ENCODE measurements around the gene PRKCD. TPM values are rescaled to one million over a fixed set of nuclear protein-coding genes. Genes with fewer than 3 reads are reported as not detected.
A peak's percentile ranks its signal among the peaks of the same experiment; 100 is the strongest.

PRKCD gene
- total RNA-seq, 2 donors from 2014 or later, result 11.1 to 14.8 TPM

GRCh38 chr3:53217175-53217574 lies 56.2 kb downstream of the PRKCD start:
- H3K36me3 ChIP-seq, result no peaks in the 10 kb centered on the region
- H3K27me3 ChIP-seq, result no peaks in the 10 kb centered on the region
- H3K4me1 ChIP-seq, result no peaks in the 10 kb centered on the region
- no peak for TF ChIP-seq CTCF (IDR thresholded peaks at IDR 0.05)
- H3K27ac ChIP-seq, result no peak overlapping the region
- no peaks in the 10 kb centered on the region for H3K9me3 ChIP-seq
- H3K4me3 ChIP-seq, result no peak overlapping the region
- no peak for DNase-seq (ENCODE audit: low spot score)

- H3K4me1 ChIP-seq, result no peaks in the 10 kb centered on the region
- no peaks in the 10 kb centered on the region for H3K36me3 ChIP-seq
- no peak for DNase-seq (ENCODE audit: low spot score)
- TF ChIP-seq CTCF (IDR thresholded peaks at IDR 0.05), result no peak
- no peaks in the 10 kb centered on the region for H3K9me3 ChIP-seq
- H3K27me3 ChIP-seq, result no peaks in the 10 kb centered on the region
- no peak overlapping the region for H3K4me3 ChIP-seq
- H3K27ac ChIP-seq, result no peak overlapping the region
These were observed 57.1 kb downstream of the PRKCD start for GRCh38 chr3:53218131-53218530.

- peak; percentile 86 to 92 for TF ChIP-seq CTCF (IDR thresholded peaks at IDR 0.05)
- no peaks in the 10 kb centered on the region for H3K4me1 ChIP-seq
- peak; percentile 85 for DNase-seq (ENCODE audit: low spot score)
- no peaks in the 10 kb centered on the region for H3K9me3 ChIP-seq
- H3K27me3 ChIP-seq, result no peaks in the 10 kb centered on the region
- no peak overlapping the region for H3K27ac ChIP-seq
- no peak overlapping the region for H3K4me3 ChIP-seq
- H3K36me3 ChIP-seq, result peaks cover 14% of the 10 kb centered on the region
These were observed 59.0 kb downstream of the PRKCD start for GRCh38 chr3:53219895-53220483.

- no peaks in the 10 kb centered on the region for H3K9me3 ChIP-seq
- H3K4me3 ChIP-seq, result no peak overlapping the region
- H3K27ac ChIP-seq, result no peak overlapping the region
- no peaks in the 10 kb centered on the region for H3K27me3 ChIP-seq
- H3K4me1 ChIP-seq, result no peaks in the 10 kb centered on the region
- TF ChIP-seq CTCF (IDR thresholded peaks at IDR 0.05), result no peak
- DNase-seq (ENCODE audit: low spot score), result no peak
- peaks cover 28% of the 10 kb centered on the region for H3K36me3 ChIP-seq
These were observed 60.3 kb downstream of the PRKCD start for GRCh38 chr3:53221345-53221744.

- Histone ChIP-seq H3K36me3 (peaks cover 33% of the 10 kb centered on the region), H3K4me3 (no peak overlapping the region), H3K27me3 (no peaks in the 10 kb centered on the region), H3K4me1 (no peaks in the 10 kb centered on the region), H3K9me3 (no peaks in the 10 kb centered on the region), H3K27ac (no peak overlapping the region)
- no peak for TF ChIP-seq CTCF (IDR thresholded peaks at IDR 0.05)
- DNase-seq (ENCODE audit: low spot score), result no peak
These were observed 60.8 kb downstream of the PRKCD start for GRCh38 chr3:53221827-53222182.
